BJ (cell line): ENCODE data around the gene PGS1. TPM values are rescaled to one million over a fixed set of nuclear protein-coding genes. Genes with fewer than 3 reads are reported as not detected.

Experiments used
- CTCF ChIA-PET: fragments of 350-600 bp; formaldehyde crosslinking; extraction: SDS; loops from one replicate; lab custom pipeline; 2021; ENCODE audit warnings: antibody characterized with exemption, inconsistent platforms; lab: Yijun Ruan, JAX
- POLR2A ChIA-PET: fragments of 300-600 bp; sonication (Branson Sonifier 250); formaldehyde crosslinking; extraction: SDS; loops from one replicate; lab custom pipeline; 2021; ENCODE audit warnings: antibody characterized with exemption; lab: Charles Lee
- DNase-seq: peaks from one replicate; pipeline ENCODE4 v3.0.0-alpha.2; 2011; ENCODE audit warnings: low read depth
- H3K27me3 ChIP-seq: 2 replicates; pipeline ENCODE4 v1.6.0; 2011; ENCODE audit warnings: low read length; ENCODE audit not compliant: control insufficient read depth, insufficient read depth
- H3K36me3 ChIP-seq: 2 replicates; pipeline ENCODE4 v1.5.1; 2011; ENCODE audit warnings: low read length; ENCODE audit not compliant: control insufficient read depth, insufficient read depth
- H3K4me3 ChIP-seq: 2 replicates; pipeline ENCODE4 v1.5.1; 2011; ENCODE audit warnings: low read depth, mild to moderate bottlenecking, control low read depth, low read length
- polyA plus RNA-seq: library from polyadenylated mRNA; depleted of rRNA; stranded (reverse); fragments of >200 nt; gene quantifications from 2 replicates; pipeline ENCODE4 v1.2.3, GENCODE V29; 2011
- TF ChIP-seq, protein P1 (sequence below): IDR thresholded peaks from 2 replicates; pipeline ENCODE4 v1.5.1; 2011; ENCODE audit warnings: low read depth, mild to moderate bottlenecking, control low read depth, inconsistent platforms, low read length, moderate library complexity; ENCODE audit not compliant: insufficient read depth

The PGS1 gene
- polyA plus RNA-seq, 1 experiment, result 37.7 TPM

DNA sequence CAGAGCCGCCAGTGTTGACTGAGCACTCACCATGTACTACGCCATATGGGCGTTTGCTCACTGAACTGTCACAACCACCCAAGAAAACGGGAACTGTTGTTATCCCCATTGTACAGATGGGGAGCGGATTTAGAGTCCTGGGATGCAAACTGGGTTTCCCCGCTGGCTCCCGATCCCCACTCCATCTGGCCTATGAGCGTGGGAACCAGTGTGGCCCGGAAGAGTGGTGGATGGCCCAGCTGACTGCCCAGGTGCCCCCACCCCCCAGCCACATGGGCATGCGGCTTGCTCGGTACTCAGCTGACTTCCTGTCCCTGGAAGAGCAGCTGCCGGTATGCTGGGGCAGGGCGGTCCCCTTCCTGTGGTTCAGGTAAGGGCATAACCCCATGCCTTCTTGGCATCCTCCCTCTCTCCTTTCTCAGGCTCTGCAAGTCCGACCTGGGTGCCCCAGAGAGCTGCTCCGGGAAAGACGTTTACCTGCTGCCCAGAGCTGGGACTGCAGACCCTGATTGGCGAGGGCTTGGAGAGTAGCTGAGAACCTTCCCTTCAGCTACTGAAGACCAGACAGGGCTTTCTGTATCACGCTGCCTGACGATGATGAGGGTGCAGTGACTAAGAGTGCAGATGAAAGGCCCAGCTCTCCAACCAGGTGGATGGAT, 34.8 kb upstream of the PGS1 start:
- TF ChIP-seq, protein P1, sequence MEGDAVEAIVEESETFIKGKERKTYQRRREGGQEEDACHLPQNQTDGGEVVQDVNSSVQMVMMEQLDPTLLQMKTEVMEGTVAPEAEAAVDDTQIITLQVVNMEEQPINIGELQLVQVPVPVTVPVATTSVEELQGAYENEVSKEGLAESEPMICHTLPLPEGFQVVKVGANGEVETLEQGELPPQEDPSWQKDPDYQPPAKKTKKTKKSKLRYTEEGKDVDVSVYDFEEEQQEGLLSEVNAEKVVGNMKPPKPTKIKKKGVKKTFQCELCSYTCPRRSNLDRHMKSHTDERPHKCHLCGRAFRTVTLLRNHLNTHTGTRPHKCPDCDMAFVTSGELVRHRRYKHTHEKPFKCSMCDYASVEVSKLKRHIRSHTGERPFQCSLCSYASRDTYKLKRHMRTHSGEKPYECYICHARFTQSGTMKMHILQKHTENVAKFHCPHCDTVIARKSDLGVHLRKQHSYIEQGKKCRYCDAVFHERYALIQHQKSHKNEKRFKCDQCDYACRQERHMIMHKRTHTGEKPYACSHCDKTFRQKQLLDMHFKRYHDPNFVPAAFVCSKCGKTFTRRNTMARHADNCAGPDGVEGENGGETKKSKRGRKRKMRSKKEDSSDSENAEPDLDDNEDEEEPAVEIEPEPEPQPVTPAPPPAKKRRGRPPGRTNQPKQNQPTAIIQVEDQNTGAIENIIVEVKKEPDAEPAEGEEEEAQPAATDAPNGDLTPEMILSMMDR, result no peak
- DNase-seq, result no peak
- Histone ChIP-seq H3K4me3 (no peak overlapping the region), H3K36me3 (peaks cover 2% of the 10 kb centered on the region; the same call in 1 of the 2 replicates), H3K27me3 (no peaks in the 10 kb centered on the region)
- POLR2A ChIA-PET, result no interaction called here
- CTCF ChIA-PET, result interaction anchor here (1.3 to 1.9 kb wide), 6 partner anchors 14 to 93 kb away, joined by 3 to 9 read pairs (median 4); no protein-coding TSS in a partner anchor

DNA sequence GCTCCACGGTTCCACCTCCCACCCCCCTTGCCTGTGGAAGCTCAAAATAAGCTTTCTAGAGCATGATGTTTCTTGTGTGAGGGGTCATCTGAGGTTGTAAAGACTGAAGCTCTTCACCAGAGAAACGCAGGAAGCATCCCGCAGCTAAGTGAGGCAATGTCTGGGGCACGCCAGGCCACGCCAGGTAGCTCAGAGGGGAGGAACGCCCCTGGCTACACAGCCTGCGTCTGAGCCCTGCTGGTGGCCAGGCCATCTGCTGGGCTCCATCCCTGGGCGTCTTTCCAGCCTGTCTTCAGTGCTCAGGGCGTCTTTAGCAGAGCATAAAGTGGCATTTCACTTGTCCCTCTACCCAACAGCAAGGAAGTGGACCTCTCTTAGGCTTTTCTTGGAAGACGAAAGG, 33.8 kb upstream of the PGS1 start:
- DNase-seq, result no peak
- POLR2A ChIA-PET, result no interaction called here
- Histone ChIP-seq H3K4me3 (no peak overlapping the region), H3K27me3 (no peaks in the 10 kb centered on the region), H3K36me3 (peaks cover 2% of the 10 kb centered on the region; the same call in 1 of the 2 replicates)
- TF ChIP-seq, protein P1, result no peak
- CTCF ChIA-PET, result interaction anchor here (1.4 to 1.9 kb wide), 4 partner anchors 13 to 78 kb away, joined by 3 to 10 read pairs (median 4); no protein-coding TSS in a partner anchor

DNA sequence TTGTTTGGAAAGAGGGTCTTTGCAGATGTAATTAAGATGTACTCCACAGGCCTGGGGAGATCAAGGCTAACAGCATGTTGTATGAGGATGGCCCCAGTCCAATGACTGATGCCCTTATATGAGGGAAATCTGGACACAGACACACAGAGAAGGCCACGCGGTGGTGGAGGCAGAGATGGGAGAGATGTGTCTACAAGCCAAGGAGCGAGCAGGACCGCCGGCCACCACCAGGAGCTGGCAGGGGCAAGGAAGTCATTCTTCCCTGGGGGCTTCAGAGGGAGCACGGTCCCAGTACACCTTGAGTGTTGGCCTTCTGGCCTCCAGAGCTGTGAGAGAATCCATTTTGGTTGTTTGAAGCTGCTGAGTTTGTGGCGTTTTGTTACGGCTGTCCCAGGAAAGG, 33.3 kb upstream of the PGS1 start:
- no peak for DNase-seq
- POLR2A ChIA-PET, result no interaction called here
- Histone ChIP-seq H3K27me3 (no peaks in the 10 kb centered on the region), H3K36me3 (peaks cover 2% of the 10 kb centered on the region; the same call in 1 of the 2 replicates), H3K4me3 (no peak overlapping the region)
- CTCF ChIA-PET, result interaction anchor here (1.3 to 1.9 kb wide), 4 partner anchors 20 to 78 kb away, joined by 3 to 10 read pairs (median 4); no protein-coding TSS in a partner anchor
- TF ChIP-seq, protein P1, result no peak

GRCh38 chr17:78345791-78346494, 32.5 kb upstream of the PGS1 start:
- Histone ChIP-seq H3K27me3 (no peaks in the 10 kb centered on the region), H3K4me3 (no peak overlapping the region), H3K36me3 (peaks cover 2% of the 10 kb centered on the region; the same call in 1 of the 2 replicates)
- TF ChIP-seq, protein P1, result no peak
- ChIA-PET POLR2A (no interaction called here), CTCF (interaction anchor here (0.6 to 1.9 kb wide), 3 partner anchors 13 to 57 kb away, joined by 3 to 10 read pairs (median 3); no protein-coding TSS in a partner anchor)
- no peak for DNase-seq
